Transverse colon (tissue), 4 donors: ENCODE data around the gene LSM14B. TPM values are rescaled to one million over a fixed set of nuclear protein-coding genes. Genes with fewer than 3 reads are reported as not detected.
A peak's percentile ranks its signal among the peaks of the same experiment; 100 is the strongest.

Source experiments
- DNase-seq: peaks from one replicate; pipeline ENCODE4 v3.0.0-alpha.2; 2019
- H3K27ac ChIP-seq, 4 donors: fragments of 200-600 bp; sonication (generic); 2 replicates each; pipeline ENCODE4 v1.5.1; 2016 to 2018; ENCODE audit warnings: inconsistent platforms in 4 of 4
- H3K27me3 ChIP-seq: fragments of 200-600 bp; sonication (generic); 2 replicates; pipeline ENCODE4 v1.5.1; 2017; ENCODE audit warnings: inconsistent platforms
- H3K36me3 ChIP-seq, 4 donors: fragments of 200-600 bp; sonication (generic); 2 replicates each; pipeline ENCODE4 v1.5.1; 2017 to 2019; ENCODE audit warnings: inconsistent platforms in 4 of 4
- H3K4me1 ChIP-seq, 4 donors: fragments of 200-600 bp; sonication (generic); 2 replicates each; pipeline ENCODE4 v1.5.1; 2017 to 2020; ENCODE audit warnings: inconsistent platforms in 4 of 4
- H3K4me3 ChIP-seq, 4 donors: fragments of 200-600 bp; sonication (generic); 1 replicate in 1 of 4; 2 replicates in 3 of 4; pipeline versions ENCODE4 v1.5.1 to v1.6.1; 2017 to 2019; ENCODE audit warnings: inconsistent platforms in 4 of 4
- H3K9me3 ChIP-seq, 2 donors: fragments of 200-600 bp; sonication (generic); 2 replicates each; pipeline ENCODE4 v1.5.1; 2017 to 2019; ENCODE audit warnings: inconsistent platforms in 2 of 2
- EP300 ChIP-seq: sonication (generic); formaldehyde crosslinking; IDR thresholded peaks from one replicate; pipeline ENCODE4 v1.6.1; 2017; ENCODE audit warnings: antibody characterized with exemption, low read depth
- POLR2A ChIP-seq: fragments of 450-650 bp; IDR thresholded peaks from one replicate; pipeline ENCODE4 v1.6.1; 2016; ENCODE audit warnings: antibody characterized with exemption, mild to moderate bottlenecking, moderate library complexity
- POLR2AphosphoS5 ChIP-seq, 3 donors: sonication (generic); formaldehyde crosslinking; IDR thresholded peaks; one replicate each; pipeline ENCODE4 v1.6.1; 2016; ENCODE audit warnings: antibody characterized with exemption in 3 of 3
- WGBS, 2 donors: methylation state at CpG; one replicate each; pipeline ENCODE4 v1.1.5; 2018; ENCODE audit warnings: low coverage in 1 of 2; 5-methylcytosine and 5-hydroxymethylcytosine counted together
- in situ Hi-C, 4 donors: fragments of 200-750 bp; cut with MboI; loops; one replicate each; pipeline versions ENCODE4 v1.15.0 to v1.15.1; 2017; ENCODE audit warnings: low sequenced_read_pairs in 3 of 4, low pct_ligation_motif_present in 1 of 4, low pct_unique_long_range_greater_than_20kb in 1 of 4
- intact Hi-C: fragments of 100-400 bp; cut with DNase I; formaldehyde crosslinking; loops from one replicate; pipeline ENCODE4 v1.15.1; 2023; ENCODE audit warnings: low total_unique reads
- total RNA-seq, 4 donors: library from RNA; depleted of rRNA; stranded (reverse); fragments of >200 nt; gene quantifications; one replicate each; pipeline ENCODE4 v1.1.0, GENCODE V29; 2016
- TF ChIP-seq, protein P1 (sequence below), 5 experiments: fragments of 200-600 bp in 3 of 5; fragments of 450-650 bp in 2 of 5; sonication (generic) in 3 of 5; IDR thresholded peaks; 1 replicate in 2 of 5; 2 replicates in 3 of 5; pipeline ENCODE4 v1.5.1; 2016 to 2017; ENCODE audit warnings: antibody characterized with exemption in 5 of 5, inconsistent platforms in 3 of 5, mild to moderate bottlenecking in 2 of 5, moderate library complexity in 1 of 5

The LSM14B gene
- total RNA-seq, 4 donors from 2014 or later, result 22.1 to 45.3 (median 35.6) TPM

GRCh38 chr20:62136283-62137091 lies 14.2 kb downstream of the LSM14B start:
- peaks cover 7 to 16% (median 8%) of the 10 kb centered on the region in 4 donors for H3K4me1 ChIP-seq
- H3K4me3 ChIP-seq, result no peak overlapping the region
- TF ChIP-seq, protein P1, sequence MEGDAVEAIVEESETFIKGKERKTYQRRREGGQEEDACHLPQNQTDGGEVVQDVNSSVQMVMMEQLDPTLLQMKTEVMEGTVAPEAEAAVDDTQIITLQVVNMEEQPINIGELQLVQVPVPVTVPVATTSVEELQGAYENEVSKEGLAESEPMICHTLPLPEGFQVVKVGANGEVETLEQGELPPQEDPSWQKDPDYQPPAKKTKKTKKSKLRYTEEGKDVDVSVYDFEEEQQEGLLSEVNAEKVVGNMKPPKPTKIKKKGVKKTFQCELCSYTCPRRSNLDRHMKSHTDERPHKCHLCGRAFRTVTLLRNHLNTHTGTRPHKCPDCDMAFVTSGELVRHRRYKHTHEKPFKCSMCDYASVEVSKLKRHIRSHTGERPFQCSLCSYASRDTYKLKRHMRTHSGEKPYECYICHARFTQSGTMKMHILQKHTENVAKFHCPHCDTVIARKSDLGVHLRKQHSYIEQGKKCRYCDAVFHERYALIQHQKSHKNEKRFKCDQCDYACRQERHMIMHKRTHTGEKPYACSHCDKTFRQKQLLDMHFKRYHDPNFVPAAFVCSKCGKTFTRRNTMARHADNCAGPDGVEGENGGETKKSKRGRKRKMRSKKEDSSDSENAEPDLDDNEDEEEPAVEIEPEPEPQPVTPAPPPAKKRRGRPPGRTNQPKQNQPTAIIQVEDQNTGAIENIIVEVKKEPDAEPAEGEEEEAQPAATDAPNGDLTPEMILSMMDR (IDR thresholded peaks at IDR 0.05), result peak; percentile 69 to 78 (median 73)
- TF ChIP-seq EP300 (no peak), POLR2A (no peak), POLR2AphosphoS5 (IDR thresholded peaks at IDR 0.05) (peak in 1 of 3 donors; percentile 16)
- H3K9me3 ChIP-seq, result no peaks in the 10 kb centered on the region
- H3K36me3 ChIP-seq, result peaks cover 0 to 55% (median 22%) of the 10 kb centered on the region in 4 donors
- intact Hi-C loops, result loop anchor here (5.0 kb wide), 2 partner anchors 74 to 114 kb away; no protein-coding TSS in a partner anchor
- DNase-seq, result peak; percentile 72
- in situ Hi-C loops, result loop anchor here in 1 of 4 donors (5.0 kb wide), 1 partner anchor 124 kb away; no protein-coding TSS in a partner anchor
- no peak overlapping the region for H3K27ac ChIP-seq
- no peaks in the 10 kb centered on the region for H3K27me3 ChIP-seq
- 48 to 76% methylated on average over 4 to 8 of the region's 8 CpGs for WGBS, 2 donors

DNA sequence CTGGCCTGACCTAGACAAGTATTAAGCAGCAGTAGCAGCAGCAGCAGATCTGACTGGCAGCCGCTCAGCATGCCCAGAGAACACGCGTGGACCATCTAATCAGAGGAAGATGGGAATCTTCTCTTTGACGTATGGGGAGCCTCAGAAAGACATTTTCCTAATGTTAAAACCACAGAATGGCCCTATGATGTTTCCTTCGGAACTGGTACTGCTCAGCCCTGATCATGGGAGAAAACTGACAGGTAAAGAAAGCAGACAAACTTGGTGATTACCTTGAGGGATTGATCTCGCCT lies 14.8 kb downstream of the LSM14B start:
- TF ChIP-seq POLR2A, result no peak
- TF ChIP-seq POLR2AphosphoS5 (IDR thresholded peaks at IDR 0.05), result no peak
- TF ChIP-seq, protein P1 (IDR thresholded peaks at IDR 0.05), result no peak
- TF ChIP-seq EP300, result no peak
- Histone ChIP-seq H3K36me3 (peaks cover 0 to 50% (median 19%) of the 10 kb centered on the region in 4 donors), H3K27me3 (no peaks in the 10 kb centered on the region), H3K4me1 (peaks cover 12 to 22% (median 13%) of the 10 kb centered on the region in 4 donors), H3K4me3 (no peak overlapping the region), H3K27ac (no peak overlapping the region), H3K9me3 (no peaks in the 10 kb centered on the region)
- intact Hi-C loops (loop anchor here (5.0 kb wide), 2 partner anchors 75 to 115 kb away; no protein-coding TSS in a partner anchor), in situ Hi-C loops (loop anchor here in 1 of 4 donors (5.0 kb wide), 1 partner anchor 125 kb away; no protein-coding TSS in a partner anchor)
- WGBS, 2 donors, result 72% methylated on average over 6 of the region's 6 CpGs; no CpG with 5 or more reads in 1 of the 2 donors
- no peak for DNase-seq

DNA sequence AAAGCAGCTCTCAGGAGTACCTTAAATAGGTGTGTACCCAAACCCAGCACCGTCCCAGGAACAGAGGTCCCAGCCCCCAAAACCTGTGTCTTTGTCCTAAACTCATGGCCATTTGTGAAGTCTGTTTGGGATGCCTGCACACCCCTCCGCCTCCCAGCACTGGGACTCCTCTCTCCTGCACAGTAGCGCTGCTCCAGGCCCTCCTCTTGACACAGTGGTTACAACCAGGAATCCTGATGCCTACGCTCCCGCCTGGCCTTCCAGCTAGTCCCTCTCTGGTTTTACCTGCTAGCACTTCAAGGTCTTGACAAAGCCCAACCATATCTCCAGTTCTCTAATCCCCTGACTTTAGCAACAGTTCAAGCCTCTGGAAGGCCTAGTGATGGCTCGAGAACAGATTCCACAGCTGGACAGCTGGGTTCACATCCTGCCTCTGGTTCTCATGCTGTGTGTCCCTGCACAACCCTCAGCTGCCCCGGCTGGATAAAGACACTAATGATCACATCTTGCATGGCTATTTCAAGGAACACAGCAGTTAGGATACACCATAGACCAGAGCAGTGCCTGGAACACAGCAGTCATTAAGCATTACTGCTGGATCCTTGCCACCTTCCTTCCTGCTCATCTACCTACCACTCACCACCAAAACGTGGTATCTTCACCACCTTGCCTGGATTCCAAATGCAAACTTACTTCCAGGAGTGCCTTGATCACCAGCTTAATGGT lies 15.4 kb downstream of the LSM14B start:
- DNase-seq, result no peak
- Histone ChIP-seq H3K27ac (no peak overlapping the region), H3K27me3 (no peaks in the 10 kb centered on the region), H3K9me3 (no peaks in the 10 kb centered on the region), H3K4me3 (no peak overlapping the region), H3K4me1 (peaks cover 14 to 24% (median 15%) of the 10 kb centered on the region in 4 donors), H3K36me3 (peaks cover 0 to 49% (median 17%) of the 10 kb centered on the region in 4 donors)
- intact Hi-C loops (loop anchor here (5.0 kb wide), 2 partner anchors 75 to 115 kb away; no protein-coding TSS in a partner anchor), in situ Hi-C loops (loop anchor here in 1 of 4 donors (5.0 kb wide), 1 partner anchor 125 kb away; no protein-coding TSS in a partner anchor)
- WGBS, 2 donors, result 80 to 88% methylated on average over 1 to 8 of the region's 8 CpGs
- TF ChIP-seq, protein P1 (IDR thresholded peaks at IDR 0.05), result no peak
- no peak for TF ChIP-seq POLR2A
- TF ChIP-seq EP300, result no peak
- no peak for TF ChIP-seq POLR2AphosphoS5 (IDR thresholded peaks at IDR 0.05)

GRCh38 chr20:62138204-62138543 lies 15.9 kb downstream of the LSM14B start:
- Histone ChIP-seq H3K4me1 (peaks cover 14 to 24% (median 15%) of the 10 kb centered on the region in 4 donors), H3K27me3 (no peaks in the 10 kb centered on the region), H3K4me3 (no peak overlapping the region), H3K36me3 (peaks cover 0 to 49% (median 17%) of the 10 kb centered on the region in 4 donors), H3K9me3 (no peaks in the 10 kb centered on the region), H3K27ac (no peak overlapping the region)
- in situ Hi-C loops (loop anchor here in 1 of 4 donors (5.0 kb wide), 1 partner anchor 126 kb away; no protein-coding TSS in a partner anchor), intact Hi-C loops (loop anchor here (5.0 kb wide), 2 partner anchors 76 to 116 kb away; no protein-coding TSS in a partner anchor)
- no peak for DNase-seq
- TF ChIP-seq POLR2AphosphoS5 (IDR thresholded peaks at IDR 0.05), result no peak
- no peak for TF ChIP-seq EP300
- TF ChIP-seq, protein P1 (IDR thresholded peaks at IDR 0.05), result no peak
- no peak for TF ChIP-seq POLR2A
- 78% methylated on average over 11 of the region's 11 CpGs; no CpG with 5 or more reads in 1 of the 2 donors for WGBS, 2 donors
